ENCODE data around the gene SELENOV. TPM values are rescaled to one million over a fixed set of nuclear protein-coding genes. Genes with fewer than 3 reads are reported as not detected.

The SELENOV gene
- total and polyA plus RNA-seq, 9 of the 15 experiments (the other 6 are each of a cell fraction or from before 2014, with no cell fraction given), result 0.04 to 0.09 (median 0.06) TPM; not detected in 4

GRCh38 chr19:39472746-39473442 lies 42.0 kb upstream of the SELENOV start:
- H3K9me3 ChIP-seq (replicated peaks; ENCODE audit: control insufficient read depth, insufficient read depth, low read depth, low read length), result no peaks in the 10 kb centered on the region
- DNase-seq (ENCODE audit: extremely low read depth in 1 of 4, low spot score in 3 of 4), result no peak
- TF ChIP-seq POLR2G (IDR thresholded peaks at IDR 0.05; ENCODE audit: low read depth, low read length) (peak; percentile 57; the same call in 1 of the 2 replicates), ELK3 (CRISPR knock-in tag; IDR thresholded peaks at IDR 0.05) (no peak), AFF1 (IDR thresholded peaks at IDR 0.05; ENCODE audit: low read depth in 1 of 2, partially characterized antibody in 2 of 2) (no peak), ZBTB40 (IDR thresholded peaks at IDR 0.05) (no peak), ZBTB40 (CRISPR knock-in tag; IDR thresholded peaks at IDR 0.05) (no peak)
- H4K20me1 ChIP-seq (replicated peaks; ENCODE audit: control insufficient read depth, insufficient read depth, low read length), result no peaks in the 10 kb centered on the region; the same call in 1 of the 2 replicates
- no peak overlapping the region for H3K4me3 ChIP-seq
- no peak overlapping the region for H3K4me2 ChIP-seq (ENCODE audit: insufficient read depth, low read length)
- intact Hi-C loops (cut with micrococcal nuclease), result no loop called here
- WGBS (ENCODE audit: insufficient coverage, low coverage, missing lambda C conversion rate), result 87% methylated on average over 10 of the region's 32 CpGs
- no peak for FAIRE-seq
- POLR2A ChIA-PET, result no interaction called here
- peaks cover 0 to 16% of the 10 kb centered on the region in 2 experiments; a peak in 1 of 5 replicates for H3K4me1 ChIP-seq (replicated peaks in 1 of 2; ENCODE audit: control insufficient read depth in 2 of 2, insufficient read depth in 2 of 2, low read length in 2 of 2)
- no peak overlapping the region for H3K27ac ChIP-seq (ENCODE audit: extremely low read depth, low read depth, low read length)
- H3K9me1 ChIP-seq (ENCODE audit: control insufficient read depth, insufficient read depth, low read length), result no peaks in the 10 kb centered on the region
- H2AFZ ChIP-seq (ENCODE audit: low read depth, low read length), result no peak overlapping the region
- no peak overlapping the region for H3K9ac ChIP-seq (ENCODE audit: insufficient read depth in 1 of 2, low read depth in 2 of 2, low read length in 2 of 2)
- CTCF ChIA-PET (ENCODE audit: low intra/inter-chr PET ratio), result interaction anchor here (0.6 kb wide), 1 partner anchor 199 kb away, joined by 3 read pairs; no protein-coding TSS in a partner anchor
- BruUV-seq (replicated peaks), result no TSS peak
- in situ Hi-C loops (cut with MboI), result no loop called here
- no peaks in the 10 kb centered on the region for H3K27me3 ChIP-seq (ENCODE audit: control insufficient read depth in 2 of 2, insufficient read depth in 2 of 2, low read length in 2 of 2)
- peaks cover 89% of the 10 kb centered on the region for H3K36me3 ChIP-seq (ENCODE audit: control insufficient read depth, insufficient read depth, low read length)
- no peak for ATAC-seq
- H3K79me2 ChIP-seq (ENCODE audit: control insufficient read depth, insufficient read depth, low read length), result no peaks in the 10 kb centered on the region

Data from K562 (cell line).